Prostate gland (tissue), 2 donors: Measurements from ENCODE around the gene HERPUD1.

ENCODE experiments used
- POLR2A ChIP-seq: fragments of 450-650 bp; IDR thresholded peaks from one replicate; pipeline ENCODE4 v1.6.1; 2016; ENCODE audit warnings: antibody characterized with exemption, mild to moderate bottlenecking
- POLR2AphosphoS5 ChIP-seq: sonication (generic); formaldehyde crosslinking; IDR thresholded peaks from one replicate; pipeline ENCODE4 v1.6.1; 2017; ENCODE audit warnings: antibody characterized with exemption
- TF ChIP-seq, protein P1 (sequence below), 4 experiments: fragments of 200-600 bp in 2 of 4; fragments of 450-650 bp in 2 of 4; sonication (generic) in 2 of 4; IDR thresholded peaks; 1 replicate in 3 of 4; 2 replicates in 1 of 4; pipeline ENCODE4 v1.5.1; 2016 to 2019; ENCODE audit warnings: antibody characterized with exemption in 4 of 4, mild to moderate bottlenecking in 2 of 4, moderate library complexity in 2 of 4

DNA sequence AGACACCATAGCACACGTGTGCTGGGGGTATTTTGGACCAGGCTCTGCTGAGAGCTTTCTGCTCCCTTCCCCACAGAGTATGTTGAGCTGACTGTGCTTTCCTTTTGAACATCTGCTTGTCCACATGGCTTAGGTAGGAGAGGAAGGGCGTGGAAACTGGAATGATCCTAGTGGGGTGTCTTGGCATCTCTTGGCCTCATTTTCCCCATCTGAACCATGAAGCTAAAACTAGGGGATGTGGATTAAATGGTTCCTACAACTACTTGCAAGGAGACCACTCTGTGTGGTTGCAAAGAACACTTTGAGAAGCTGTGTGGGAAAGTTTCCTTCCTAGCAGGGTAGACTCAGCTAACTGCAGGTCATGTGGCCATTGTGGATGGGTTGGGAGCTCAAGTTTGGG is 50.8 kb downstream of the HERPUD1 start:
- TF ChIP-seq POLR2A, result no peak
- TF ChIP-seq, protein P1, sequence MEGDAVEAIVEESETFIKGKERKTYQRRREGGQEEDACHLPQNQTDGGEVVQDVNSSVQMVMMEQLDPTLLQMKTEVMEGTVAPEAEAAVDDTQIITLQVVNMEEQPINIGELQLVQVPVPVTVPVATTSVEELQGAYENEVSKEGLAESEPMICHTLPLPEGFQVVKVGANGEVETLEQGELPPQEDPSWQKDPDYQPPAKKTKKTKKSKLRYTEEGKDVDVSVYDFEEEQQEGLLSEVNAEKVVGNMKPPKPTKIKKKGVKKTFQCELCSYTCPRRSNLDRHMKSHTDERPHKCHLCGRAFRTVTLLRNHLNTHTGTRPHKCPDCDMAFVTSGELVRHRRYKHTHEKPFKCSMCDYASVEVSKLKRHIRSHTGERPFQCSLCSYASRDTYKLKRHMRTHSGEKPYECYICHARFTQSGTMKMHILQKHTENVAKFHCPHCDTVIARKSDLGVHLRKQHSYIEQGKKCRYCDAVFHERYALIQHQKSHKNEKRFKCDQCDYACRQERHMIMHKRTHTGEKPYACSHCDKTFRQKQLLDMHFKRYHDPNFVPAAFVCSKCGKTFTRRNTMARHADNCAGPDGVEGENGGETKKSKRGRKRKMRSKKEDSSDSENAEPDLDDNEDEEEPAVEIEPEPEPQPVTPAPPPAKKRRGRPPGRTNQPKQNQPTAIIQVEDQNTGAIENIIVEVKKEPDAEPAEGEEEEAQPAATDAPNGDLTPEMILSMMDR (IDR thresholded peaks at IDR 0.05), result no peak
- no peak for TF ChIP-seq POLR2AphosphoS5
